ENCODE measurements around the gene SF3B1. TPM values are rescaled to one million over a fixed set of nuclear protein-coding genes. Genes with fewer than 3 reads are reported as not detected.

Gene SF3B1
- polyA plus RNA-seq, 2 of the 4 experiments (the other 2 are of a cell fraction) = 166 to 400 TPM

- FAIRE-seq (no peak), ATAC-seq (no peak), DNase-seq (ENCODE audit: low read depth in 1 of 2, low spot score in 1 of 2) (no peak)
- ChIA-PET CTCF (interaction anchor here (1.8 kb wide), 1 partner anchor 14 kb away, joined by 4 read pairs; no protein-coding TSS in a partner anchor), POLR2A (interaction anchor here (1.5 kb wide), 1 partner anchor 11 kb away, joined by 6 read pairs; the partner anchor contains the start of gene SF3B1)
- no peaks in the 10 kb centered on the region for H3K4me1 ChIP-seq
- 70% methylated on average over 1 of the region's 1 CpG for WGBS (ENCODE audit: missing lambda C conversion rate)
- H3K4me2 ChIP-seq = no peak overlapping the region
- H3K4me3 ChIP-seq = no peak overlapping the region
- no peak overlapping the region for H3K27ac ChIP-seq
- TF ChIP-seq POLR2A (IDR thresholded peaks at IDR 0.05; ENCODE audit: low read length) = no peak
- no peaks in the 10 kb centered on the region for H3K9me3 ChIP-seq
Observed at GRCh38 chr2:197445746-197446145, 10.9 kb upstream of the SF3B1 start.

- TF ChIP-seq JUNB (IDR thresholded peaks at IDR 0.05) (no peak), TP53 (CRISPR knock-in tag; IDR thresholded peaks at IDR 0.05) (no peak), FOXS1 (CRISPR knock-in tag; IDR thresholded peaks at IDR 0.05) (no peak), KDM5A (IDR thresholded peaks at IDR 0.05) (no peak), HOXB13 (CRISPR knock-in tag; IDR thresholded peaks at IDR 0.05; ENCODE audit: low read depth) (no peak), RFX5 (IDR thresholded peaks at IDR 0.05) (no peak), REST (IDR thresholded peaks at IDR 0.05) (no peak), NFE2L2 (conservative IDR thresholded peaks at IDR 0.05; ENCODE audit: low read length) (no peak), MAFK (IDR thresholded peaks at IDR 0.05; ENCODE audit: partially characterized antibody) (no peak), CHD4 (IDR thresholded peaks at IDR 0.05; ENCODE audit: borderline replicate concordance) (no peak), SMC3 (IDR thresholded peaks at IDR 0.05) (no peak)
- TF ChIP-seq, protein P1, sequence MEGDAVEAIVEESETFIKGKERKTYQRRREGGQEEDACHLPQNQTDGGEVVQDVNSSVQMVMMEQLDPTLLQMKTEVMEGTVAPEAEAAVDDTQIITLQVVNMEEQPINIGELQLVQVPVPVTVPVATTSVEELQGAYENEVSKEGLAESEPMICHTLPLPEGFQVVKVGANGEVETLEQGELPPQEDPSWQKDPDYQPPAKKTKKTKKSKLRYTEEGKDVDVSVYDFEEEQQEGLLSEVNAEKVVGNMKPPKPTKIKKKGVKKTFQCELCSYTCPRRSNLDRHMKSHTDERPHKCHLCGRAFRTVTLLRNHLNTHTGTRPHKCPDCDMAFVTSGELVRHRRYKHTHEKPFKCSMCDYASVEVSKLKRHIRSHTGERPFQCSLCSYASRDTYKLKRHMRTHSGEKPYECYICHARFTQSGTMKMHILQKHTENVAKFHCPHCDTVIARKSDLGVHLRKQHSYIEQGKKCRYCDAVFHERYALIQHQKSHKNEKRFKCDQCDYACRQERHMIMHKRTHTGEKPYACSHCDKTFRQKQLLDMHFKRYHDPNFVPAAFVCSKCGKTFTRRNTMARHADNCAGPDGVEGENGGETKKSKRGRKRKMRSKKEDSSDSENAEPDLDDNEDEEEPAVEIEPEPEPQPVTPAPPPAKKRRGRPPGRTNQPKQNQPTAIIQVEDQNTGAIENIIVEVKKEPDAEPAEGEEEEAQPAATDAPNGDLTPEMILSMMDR (IDR thresholded peaks at IDR 0.05) = no peak
- WGBS (ENCODE audit: missing lambda C conversion rate) = 74% methylated on average over 5 of the region's 5 CpGs
- Histone ChIP-seq H3K4me1 (no peaks in the 10 kb centered on the region), H3K4me3 (no peak overlapping the region), H3K4me2 (no peak overlapping the region), H3K27ac (no peak overlapping the region), H3K9me3 (no peaks in the 10 kb centered on the region)
- ATAC-seq (no peak), FAIRE-seq (no peak), DNase-seq (ENCODE audit: low read depth in 1 of 2, low spot score in 1 of 2) (no peak)
- ChIA-PET CTCF (interaction anchor here (1.5 to 1.6 kb wide), 2 partner anchors 10 to 16 kb away, joined by 5 read pairs; partner anchors contain the start of gene COQ10B), POLR2A (interaction anchor here (1.0 to 1.3 kb wide), 2 partner anchors 8 to 10 kb away, joined by 3 to 4 read pairs; partner anchors contain the start of genes COQ10B and SF3B1)
Observed at GRCh38 chr2:197442857-197443256, 8.0 kb upstream of the SF3B1 start.

DNA sequence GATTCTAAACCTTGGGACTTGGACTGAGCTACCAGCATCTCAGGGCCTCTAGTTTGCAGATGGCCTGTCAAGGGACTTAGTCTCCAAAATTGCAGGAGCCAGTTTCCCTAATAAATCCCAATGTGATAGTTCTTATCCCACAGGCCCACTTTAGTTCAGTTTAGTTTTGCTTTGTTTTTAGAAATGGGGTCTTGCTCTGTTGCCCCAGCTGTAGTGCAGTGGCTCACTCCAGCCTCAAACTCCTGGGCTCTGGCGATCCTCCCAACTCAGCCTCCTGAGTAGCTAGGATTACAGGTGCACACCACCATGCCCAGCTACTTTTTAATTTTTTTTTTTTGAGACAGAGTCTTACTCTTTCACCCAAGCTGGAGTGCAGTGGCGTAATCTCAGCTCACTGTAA lies 2.6 kb upstream of the SF3B1 start:
- POLR2A ChIA-PET = no interaction called here

More for the DNA sequence above, 2.6 kb upstream of the SF3B1 start:
- no peak for FAIRE-seq
- no peak for DNase-seq (ENCODE audit: low read depth in 1 of 2, low spot score in 1 of 2)
- no peak overlapping the region for H3K27ac ChIP-seq
- ATAC-seq = no peak
- no peak overlapping the region for H3K4me3 ChIP-seq
- no peak overlapping the region for H3K4me2 ChIP-seq
- CTCF ChIA-PET = interaction anchor here (1.3 kb wide), 1 partner anchor 23 kb away, joined by 3 read pairs; no protein-coding TSS in a partner anchor
- H3K4me1 ChIP-seq = peaks cover 16% of the 10 kb centered on the region; the same call in 2 of the 3 replicates
- no peak for TF ChIP-seq EHMT2 (IDR thresholded peaks at IDR 0.05; ENCODE audit: low read depth)
- no peak for TF ChIP-seq ZSCAN20 (CRISPR knock-in tag; IDR thresholded peaks at IDR 0.05)
- TF ChIP-seq HEYL (CRISPR knock-in tag; IDR thresholded peaks at IDR 0.05) = no peak
- TF ChIP-seq CBX2 (IDR thresholded peaks at IDR 0.05; ENCODE audit: borderline replicate concordance, low read depth) = no peak
- no peak for TF ChIP-seq CEBPB (IDR thresholded peaks at IDR 0.05)
- TF ChIP-seq, protein P2, sequence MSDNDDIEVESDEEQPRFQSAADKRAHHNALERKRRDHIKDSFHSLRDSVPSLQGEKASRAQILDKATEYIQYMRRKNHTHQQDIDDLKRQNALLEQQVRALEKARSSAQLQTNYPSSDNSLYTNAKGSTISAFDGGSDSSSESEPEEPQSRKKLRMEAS (IDR thresholded peaks at IDR 0.05) = no peak
- no peak for TF ChIP-seq HDAC2 (IDR thresholded peaks at IDR 0.05)
- no peak for TF ChIP-seq EP300 (IDR thresholded peaks at IDR 0.05)
- TF ChIP-seq PHF8 (IDR thresholded peaks at IDR 0.05; ENCODE audit: borderline replicate concordance, low read depth) = no peak
- TF ChIP-seq, protein P3, sequence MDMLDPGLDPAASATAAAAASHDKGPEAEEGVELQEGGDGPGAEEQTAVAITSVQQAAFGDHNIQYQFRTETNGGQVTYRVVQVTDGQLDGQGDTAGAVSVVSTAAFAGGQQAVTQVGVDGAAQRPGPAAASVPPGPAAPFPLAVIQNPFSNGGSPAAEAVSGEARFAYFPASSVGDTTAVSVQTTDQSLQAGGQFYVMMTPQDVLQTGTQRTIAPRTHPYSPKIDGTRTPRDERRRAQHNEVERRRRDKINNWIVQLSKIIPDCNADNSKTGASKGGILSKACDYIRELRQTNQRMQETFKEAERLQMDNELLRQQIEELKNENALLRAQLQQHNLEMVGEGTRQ (IDR thresholded peaks at IDR 0.05) = no peak
- TF ChIP-seq, protein P4, sequence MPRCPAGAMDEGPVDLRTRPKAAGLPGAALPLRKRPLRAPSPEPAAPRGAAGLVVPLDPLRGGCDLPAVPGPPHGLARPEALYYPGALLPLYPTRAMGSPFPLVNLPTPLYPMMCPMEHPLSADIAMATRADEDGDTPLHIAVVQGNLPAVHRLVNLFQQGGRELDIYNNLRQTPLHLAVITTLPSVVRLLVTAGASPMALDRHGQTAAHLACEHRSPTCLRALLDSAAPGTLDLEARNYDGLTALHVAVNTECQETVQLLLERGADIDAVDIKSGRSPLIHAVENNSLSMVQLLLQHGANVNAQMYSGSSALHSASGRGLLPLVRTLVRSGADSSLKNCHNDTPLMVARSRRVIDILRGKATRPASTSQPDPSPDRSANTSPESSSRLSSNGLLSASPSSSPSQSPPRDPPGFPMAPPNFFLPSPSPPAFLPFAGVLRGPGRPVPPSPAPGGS (IDR thresholded peaks at IDR 0.05) = no peak
- no peak for TF ChIP-seq FOSL2 (IDR thresholded peaks at IDR 0.05)
- no peak for TF ChIP-seq FOSL2 (CRISPR knock-in tag; IDR thresholded peaks at IDR 0.05)
- TF ChIP-seq NFE2L2 (conservative IDR thresholded peaks at IDR 0.05; ENCODE audit: low read length) = no peak
- no peak for TF ChIP-seq BHLHE40 (IDR thresholded peaks at IDR 0.05; ENCODE audit: low read depth, low read length)
- no peak for TF ChIP-seq FOXS1 (CRISPR knock-in tag; IDR thresholded peaks at IDR 0.05)
- no peak for TF ChIP-seq GATA3 (IDR thresholded peaks at IDR 0.05; ENCODE audit: borderline replicate concordance)
- 95% methylated on average over 2 of the region's 2 CpGs for WGBS (ENCODE audit: missing lambda C conversion rate)
- H3K9me3 ChIP-seq = no peaks in the 10 kb centered on the region

Data from A549 (cell line).